Nephron progenitor cell (in vitro differentiated cells): ENCODE measurements around the gene HMMR.

Experiments used
- DNase-seq: peaks from one replicate; pipeline ENCODE4 v3.0.0; 2021
- H3K27ac Mint-ChIP-seq: 2 replicates; pipeline ENCODE4 v1.8.0; 2021; ENCODE audit warnings: mild to moderate bottlenecking, moderate library complexity, mixed read lengths
- H3K27me3 Mint-ChIP-seq: 2 replicates; pipeline ENCODE4 v1.8.0; 2021; ENCODE audit warnings: mild to moderate bottlenecking, low read depth, mixed read lengths; ENCODE audit not compliant: poor library complexity
- H3K36me3 Mint-ChIP-seq: 2 replicates; pipeline ENCODE4 v1.8.0; 2021; ENCODE audit warnings: low read depth, mixed read lengths
- H3K4me1 Mint-ChIP-seq: 2 replicates; pipeline ENCODE4 v1.8.0; 2021; ENCODE audit warnings: mixed read lengths
- H3K4me3 Mint-ChIP-seq: 2 replicates; pipeline ENCODE4 v1.8.0; 2021; ENCODE audit warnings: mild to moderate bottlenecking, moderate library complexity, mixed read lengths
- H3K9me3 Mint-ChIP-seq: 2 replicates; pipeline ENCODE4 v1.8.0; 2021; ENCODE audit warnings: mild to moderate bottlenecking, moderate library complexity, mixed read lengths
- TF ChIP-seq, protein P1 (sequence below): fragments of 200-600 bp; sonication (generic); IDR thresholded peaks from 2 replicates; pipeline ENCODE4 v1.5.0; 2021; ENCODE audit warnings: antibody characterized with exemption

HMMR gene

DNA sequence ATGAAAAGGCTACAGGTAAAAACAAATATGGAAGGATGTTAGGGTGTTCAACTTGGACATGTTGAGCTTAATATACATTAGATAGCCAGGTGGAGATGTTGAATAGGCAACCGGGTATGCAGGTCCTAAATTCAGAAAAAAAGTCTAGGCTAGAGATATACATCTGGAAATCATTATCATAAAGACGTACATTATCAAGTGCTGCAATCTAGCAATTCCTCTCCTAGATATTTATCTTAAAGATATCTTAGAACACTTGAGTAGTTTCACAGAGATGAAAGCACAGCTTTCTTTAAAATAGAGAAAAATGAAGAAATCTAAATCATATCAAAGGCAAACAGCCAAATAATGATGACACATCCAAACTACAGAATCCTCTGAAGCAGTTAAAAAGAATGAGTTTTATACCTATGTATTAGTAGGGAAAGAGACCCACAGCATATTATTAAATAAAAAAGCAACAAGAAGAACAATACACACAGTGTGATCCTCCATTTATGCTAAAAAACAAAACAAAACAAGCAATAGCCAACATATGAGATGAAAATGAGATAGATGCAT is 4.3 kb upstream of the HMMR start:
- Mint-ChIP-seq H3K27me3 (peaks cover 4% of the 10 kb centered on the region), H3K4me3 (peak overlapping the region; percentile 21), H3K9me3 (peaks cover 3% of the 10 kb centered on the region), H3K36me3 (peaks cover 52% of the 10 kb centered on the region), H3K27ac (no peak overlapping the region), H3K4me1 (peaks cover 40% of the 10 kb centered on the region)
- TF ChIP-seq, protein P1, sequence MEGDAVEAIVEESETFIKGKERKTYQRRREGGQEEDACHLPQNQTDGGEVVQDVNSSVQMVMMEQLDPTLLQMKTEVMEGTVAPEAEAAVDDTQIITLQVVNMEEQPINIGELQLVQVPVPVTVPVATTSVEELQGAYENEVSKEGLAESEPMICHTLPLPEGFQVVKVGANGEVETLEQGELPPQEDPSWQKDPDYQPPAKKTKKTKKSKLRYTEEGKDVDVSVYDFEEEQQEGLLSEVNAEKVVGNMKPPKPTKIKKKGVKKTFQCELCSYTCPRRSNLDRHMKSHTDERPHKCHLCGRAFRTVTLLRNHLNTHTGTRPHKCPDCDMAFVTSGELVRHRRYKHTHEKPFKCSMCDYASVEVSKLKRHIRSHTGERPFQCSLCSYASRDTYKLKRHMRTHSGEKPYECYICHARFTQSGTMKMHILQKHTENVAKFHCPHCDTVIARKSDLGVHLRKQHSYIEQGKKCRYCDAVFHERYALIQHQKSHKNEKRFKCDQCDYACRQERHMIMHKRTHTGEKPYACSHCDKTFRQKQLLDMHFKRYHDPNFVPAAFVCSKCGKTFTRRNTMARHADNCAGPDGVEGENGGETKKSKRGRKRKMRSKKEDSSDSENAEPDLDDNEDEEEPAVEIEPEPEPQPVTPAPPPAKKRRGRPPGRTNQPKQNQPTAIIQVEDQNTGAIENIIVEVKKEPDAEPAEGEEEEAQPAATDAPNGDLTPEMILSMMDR = no peak
- no peak for DNase-seq

DNA sequence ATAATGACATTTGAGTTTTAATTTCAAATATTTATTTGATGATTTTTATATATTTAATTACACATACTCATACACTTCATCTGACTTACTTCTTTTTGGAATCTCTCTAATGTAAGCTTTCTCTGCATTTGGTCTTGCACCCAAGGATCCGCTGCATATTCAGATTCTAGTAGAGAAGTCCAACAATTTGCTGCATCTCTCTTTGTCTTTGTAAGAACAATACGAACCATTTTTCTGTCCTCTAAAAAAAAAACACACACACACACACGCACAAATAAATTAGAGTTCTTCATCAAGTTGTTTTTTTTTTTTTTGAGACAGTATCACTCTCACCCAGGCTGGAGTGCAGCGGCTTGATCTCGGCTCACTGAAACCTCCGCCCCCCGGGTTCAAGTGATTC is 3.6 kb upstream of the HMMR start:
- TF ChIP-seq, protein P1 = no peak
- H3K9me3 Mint-ChIP-seq = peaks cover 3% of the 10 kb centered on the region
- H3K27me3 Mint-ChIP-seq = peaks cover 4% of the 10 kb centered on the region
- peak overlapping the region; percentile 50 for H3K4me3 Mint-ChIP-seq
- peaks cover 45% of the 10 kb centered on the region for H3K4me1 Mint-ChIP-seq
- DNase-seq = no peak
- H3K27ac Mint-ChIP-seq = no peak overlapping the region
- H3K36me3 Mint-ChIP-seq = peaks cover 46% of the 10 kb centered on the region

DNA sequence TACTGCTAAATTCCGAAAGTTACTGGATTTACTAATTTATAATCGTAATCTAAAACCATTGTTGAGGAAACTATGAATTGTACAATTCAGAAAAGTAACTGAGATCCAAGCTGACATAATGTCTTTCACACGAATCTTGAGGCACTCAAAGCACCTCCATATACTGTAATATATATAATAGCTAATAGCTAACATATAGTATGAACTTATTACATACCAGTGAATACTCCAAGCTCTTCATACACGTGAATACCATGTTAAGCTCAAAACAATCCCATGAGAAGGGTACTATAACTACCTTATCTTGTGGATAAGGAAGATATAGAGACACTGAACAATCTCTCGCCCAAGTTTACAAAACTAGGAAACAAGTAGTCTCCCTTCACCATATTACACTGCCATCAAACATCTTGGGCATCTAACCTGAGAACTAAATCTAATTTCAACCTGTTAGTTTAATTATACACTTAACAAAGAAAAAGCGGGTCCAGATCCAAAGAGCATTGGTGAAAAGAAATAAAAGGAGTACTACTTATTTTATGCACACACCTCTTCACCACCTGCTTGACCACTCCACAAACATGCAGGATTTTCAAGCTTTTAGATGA is 1.6 kb upstream of the HMMR start:
- no peak for DNase-seq
- Mint-ChIP-seq H3K36me3 (peaks cover 43% of the 10 kb centered on the region), H3K27ac (peak overlapping the region; percentile 100), H3K4me1 (peaks cover 46% of the 10 kb centered on the region), H3K4me3 (peak overlapping the region; percentile 95), H3K9me3 (peaks cover 3% of the 10 kb centered on the region), H3K27me3 (peaks cover 4% of the 10 kb centered on the region)
- TF ChIP-seq, protein P1 = no peak

DNA sequence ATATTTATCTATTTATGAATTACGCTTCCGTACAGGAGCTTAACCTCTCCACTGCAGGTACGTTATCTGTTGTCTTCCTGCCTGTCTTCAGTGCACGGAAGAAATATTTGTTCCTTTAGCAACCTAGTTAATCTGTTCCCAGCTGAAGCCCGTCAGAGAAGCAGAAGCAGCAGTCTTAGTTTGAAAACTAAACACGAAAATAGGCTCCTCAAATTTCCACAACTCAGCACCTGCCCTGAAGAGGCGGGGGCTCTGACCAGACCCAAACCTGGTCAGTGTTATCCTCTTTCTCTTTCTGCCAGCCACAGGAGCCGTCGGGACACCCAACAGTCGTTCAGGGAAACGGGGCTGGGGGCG is 992 bp upstream of the HMMR start:
- TF ChIP-seq, protein P1 = no peak
- H3K27me3 Mint-ChIP-seq = peaks cover 4% of the 10 kb centered on the region
- H3K27ac Mint-ChIP-seq = peak overlapping the region; percentile 100
- no peak for DNase-seq
- peaks cover 6% of the 10 kb centered on the region for H3K9me3 Mint-ChIP-seq
- H3K36me3 Mint-ChIP-seq = peaks cover 46% of the 10 kb centered on the region
- peaks cover 46% of the 10 kb centered on the region for H3K4me1 Mint-ChIP-seq
- H3K4me3 Mint-ChIP-seq = peak overlapping the region; percentile 95

DNA sequence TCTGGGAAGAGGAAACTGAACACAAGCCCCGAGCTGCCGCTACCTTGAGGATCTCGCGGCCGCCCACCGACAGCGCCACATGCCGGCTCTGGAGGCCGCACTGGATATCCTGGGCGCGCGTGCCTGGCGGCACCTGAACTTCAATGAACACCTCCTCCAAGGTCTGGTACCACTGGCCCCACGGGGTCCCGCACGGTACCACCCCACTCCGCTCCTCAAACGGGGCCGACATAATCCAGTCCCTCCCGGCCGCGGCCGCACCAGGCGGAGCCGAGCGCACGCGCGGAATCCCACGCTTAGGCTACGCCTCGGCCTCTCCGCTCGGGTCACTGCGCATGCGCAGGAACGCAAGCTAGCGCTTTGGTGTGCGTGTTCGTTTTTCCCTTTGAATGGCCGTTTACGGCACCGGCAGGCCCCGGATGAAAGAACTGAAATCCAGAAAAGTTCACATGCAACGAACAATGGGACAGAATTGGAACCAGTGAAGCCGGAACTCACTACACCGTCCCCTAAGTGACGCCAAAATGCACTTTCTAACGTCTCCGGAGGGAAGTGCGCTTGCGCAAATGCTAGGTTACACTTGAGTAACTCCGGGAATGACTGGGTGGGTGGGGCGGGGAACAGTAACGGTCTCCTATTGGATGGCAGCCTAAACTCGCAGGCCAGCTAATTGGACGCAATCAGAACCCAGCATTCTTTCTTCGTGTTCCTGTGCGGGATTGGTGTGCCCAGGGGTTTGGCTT is 442 bp upstream of the HMMR start, which contains the start of gene NUDCD2:
TSS of gene NUDCD2 (minus strand) at position 284 of the 743 bp plus-strand sequence. CDS start at position 232, 52 bp downstream.
- H3K27me3 Mint-ChIP-seq = peaks cover 4% of the 10 kb centered on the region
- peaks cover 41% of the 10 kb centered on the region for H3K4me1 Mint-ChIP-seq
- peaks cover 46% of the 10 kb centered on the region for H3K36me3 Mint-ChIP-seq

More for the DNA sequence above, 442 bp upstream of the HMMR start, which contains the start of gene NUDCD2:
- peak; percentile 96 for DNase-seq
- peak within 1 kb of the TSS; percentile 95 for H3K4me3 Mint-ChIP-seq
- TF ChIP-seq, protein P1 = no peak
- peaks cover 6% of the 10 kb centered on the region for H3K9me3 Mint-ChIP-seq
- H3K27ac Mint-ChIP-seq = peak within 1 kb of the TSS; percentile 100
